Measurements from ENCODE around the gene NKD1.

- TF ChIP-seq CTCF (IDR thresholded peaks at IDR 0.05) = no peak
- TF ChIP-seq POLR2A (IDR thresholded peaks at IDR 0.05) = no peak
These were observed 80.1 kb downstream of the NKD1 start for GRCh38 chr16:50628156-50628802.

Measured in uterus (tissue), 2 donors.